GM12874 (cell line): ENCODE data around the gene CMPK2.

Source experiments
- CTCF ChIP-seq: IDR thresholded peaks from 2 replicates; pipeline ENCODE4 v1.5.1; 2011; ENCODE audit warnings: low read depth, mild to moderate bottlenecking, control low read depth, low read length, moderate library complexity; ENCODE audit not compliant: insufficient read depth

Gene CMPK2

GRCh38 chr2:6885968-6886367 is 20.3 kb upstream of the CMPK2 start:
- TF ChIP-seq CTCF = no peak

- no peak for TF ChIP-seq CTCF
These were observed 19.8 kb upstream of the CMPK2 start for GRCh38 chr2:6885551-6885950.

- no peak for TF ChIP-seq CTCF
These were observed 17.9 kb upstream of the CMPK2 start for GRCh38 chr2:6883448-6884122.

GRCh38 chr2:6881516-6881915 is 15.8 kb upstream of the CMPK2 start:
- TF ChIP-seq CTCF = no peak

GRCh38 chr2:6881046-6881445 is 15.3 kb upstream of the CMPK2 start:
- no peak for TF ChIP-seq CTCF

GRCh38 chr2:6880200-6880733 is 14.6 kb upstream of the CMPK2 start:
- TF ChIP-seq CTCF = no peak

- no peak for TF ChIP-seq CTCF
These were observed 13.3 kb upstream of the CMPK2 start for GRCh38 chr2:6879011-6879410.

- TF ChIP-seq CTCF = no peak
These were observed 12.8 kb upstream of the CMPK2 start for GRCh38 chr2:6878549-6878948.
